ENCODE data around the gene TBC1D10A.

DNA sequence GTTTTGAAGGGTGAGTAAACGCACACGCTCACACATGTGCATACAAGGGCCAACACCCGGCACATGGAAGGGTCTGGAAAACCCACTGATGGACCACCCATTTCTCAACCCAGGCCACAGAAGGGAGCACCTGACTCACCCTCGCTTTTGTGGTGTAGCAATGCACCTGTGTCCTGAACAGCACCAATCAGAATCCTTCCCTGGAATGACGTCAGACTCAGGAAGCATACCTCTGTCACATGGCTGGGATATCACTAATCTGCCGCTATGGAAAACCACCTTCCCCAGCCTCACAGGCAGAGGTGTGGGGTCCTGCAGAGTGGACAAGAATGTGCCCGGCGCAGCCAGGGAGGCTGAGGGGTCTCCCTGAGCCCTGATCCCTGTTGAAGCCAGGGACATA, 51.1 kb downstream of the TBC1D10A start:
- TF ChIP-seq POLR2A (IDR thresholded peaks at IDR 0.05): no peak
- TF ChIP-seq, protein P1, sequence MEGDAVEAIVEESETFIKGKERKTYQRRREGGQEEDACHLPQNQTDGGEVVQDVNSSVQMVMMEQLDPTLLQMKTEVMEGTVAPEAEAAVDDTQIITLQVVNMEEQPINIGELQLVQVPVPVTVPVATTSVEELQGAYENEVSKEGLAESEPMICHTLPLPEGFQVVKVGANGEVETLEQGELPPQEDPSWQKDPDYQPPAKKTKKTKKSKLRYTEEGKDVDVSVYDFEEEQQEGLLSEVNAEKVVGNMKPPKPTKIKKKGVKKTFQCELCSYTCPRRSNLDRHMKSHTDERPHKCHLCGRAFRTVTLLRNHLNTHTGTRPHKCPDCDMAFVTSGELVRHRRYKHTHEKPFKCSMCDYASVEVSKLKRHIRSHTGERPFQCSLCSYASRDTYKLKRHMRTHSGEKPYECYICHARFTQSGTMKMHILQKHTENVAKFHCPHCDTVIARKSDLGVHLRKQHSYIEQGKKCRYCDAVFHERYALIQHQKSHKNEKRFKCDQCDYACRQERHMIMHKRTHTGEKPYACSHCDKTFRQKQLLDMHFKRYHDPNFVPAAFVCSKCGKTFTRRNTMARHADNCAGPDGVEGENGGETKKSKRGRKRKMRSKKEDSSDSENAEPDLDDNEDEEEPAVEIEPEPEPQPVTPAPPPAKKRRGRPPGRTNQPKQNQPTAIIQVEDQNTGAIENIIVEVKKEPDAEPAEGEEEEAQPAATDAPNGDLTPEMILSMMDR (IDR thresholded peaks at IDR 0.05): no peak
